HepG2 (cell line): Measurements from ENCODE around the gene SMC1A. TPM values are rescaled to one million over a fixed set of nuclear protein-coding genes. Genes with fewer than 3 reads are reported as not detected.

ENCODE experiments used
- AHR ChIP-seq: IDR thresholded peaks from 2 replicates; pipeline ENCODE4 v1.6.1; 2018; ENCODE audit warnings: missing genetic modification reagents, missing compliant biosample characterization
- ERF ChIP-seq: IDR thresholded peaks from 2 replicates; pipeline ENCODE4 v1.6.1; 2018; ENCODE audit warnings: missing biosample characterization, missing genetic modification reagents
- JARID2 ChIP-seq: sonication (generic); formaldehyde crosslinking; IDR thresholded peaks from 2 replicates; pipeline ENCODE4 v1.8.1; 2023; ENCODE audit warnings: missing genetic modification reagents, inconsistent platforms; ENCODE audit not compliant: insufficient replicate concordance
- KLF12 ChIP-seq: sonication (generic); formaldehyde crosslinking; IDR thresholded peaks from 2 replicates; pipeline ENCODE4 v1.4.0; 2020; ENCODE audit warnings: missing genetic modification reagents, borderline replicate concordance
- NFE2 ChIP-seq: sonication (generic); formaldehyde crosslinking; IDR thresholded peaks from 2 replicates; pipeline ENCODE4 v1.4.0; 2020; ENCODE audit warnings: missing genetic modification reagents
- NR2C2 ChIP-seq: sonication (generic); formaldehyde crosslinking; IDR thresholded peaks from 2 replicates; pipeline ENCODE4 v1.4.0; 2020; ENCODE audit warnings: missing genetic modification reagents, mild to moderate bottlenecking, moderate library complexity, borderline replicate concordance
- PTBP1 ChIP-seq: fragments of 200-400 bp; formaldehyde crosslinking; IDR thresholded peaks from 2 replicates; pipeline ENCODE4 v1.6.1; 2018; ENCODE audit warnings: low read length, low read depth; ENCODE audit not compliant: poor library complexity, severe bottlenecking
- RNF219 ChIP-seq: sonication (generic); formaldehyde crosslinking; IDR thresholded peaks from 2 replicates; pipeline ENCODE4 v1.5.0; 2020; ENCODE audit warnings: mild to moderate bottlenecking, missing genetic modification reagents
- SNAPC2 ChIP-seq: sonication (generic); formaldehyde crosslinking; IDR thresholded peaks from 2 replicates; pipeline ENCODE4 v1.8.1; 2022; ENCODE audit warnings: mild to moderate bottlenecking, missing genetic modification reagents
- SOX5 ChIP-seq: IDR thresholded peaks from 2 replicates; pipeline ENCODE4 v1.6.1; 2016; ENCODE audit warnings: borderline replicate concordance
- ZBTB25 ChIP-seq: IDR thresholded peaks from 2 replicates; pipeline ENCODE4 v1.6.1; 2018; ENCODE audit warnings: missing genetic modification reagents
- ZBTB8A ChIP-seq: sonication (generic); formaldehyde crosslinking; IDR thresholded peaks from 2 replicates; pipeline ENCODE4 v1.4.0; 2020; ENCODE audit warnings: mild to moderate bottlenecking, low read depth, missing genetic modification reagents, borderline replicate concordance
- ZNF280D ChIP-seq: sonication (generic); formaldehyde crosslinking; IDR thresholded peaks from 2 replicates; pipeline ENCODE4 v1.5.1; 2020; ENCODE audit warnings: mild to moderate bottlenecking, missing genetic modification reagents
- ZNF296 ChIP-seq: sonication (generic); formaldehyde crosslinking; conservative IDR thresholded peaks from 2 replicates; pipeline ENCODE4 v1.5.0; 2020; ENCODE audit warnings: mild to moderate bottlenecking, missing genetic modification reagents
- ZNF530 ChIP-seq: sonication (generic); formaldehyde crosslinking; IDR thresholded peaks from 2 replicates; pipeline ENCODE4 v1.5.0; 2020; ENCODE audit warnings: low read depth, mild to moderate bottlenecking, missing genetic modification reagents
- ZNF576 ChIP-seq: sonication (generic); formaldehyde crosslinking; IDR thresholded peaks from 2 replicates; pipeline ENCODE4 v1.4.0; 2020; ENCODE audit warnings: mild to moderate bottlenecking, missing genetic modification reagents
- ZNF674 ChIP-seq: sonication (generic); formaldehyde crosslinking; IDR thresholded peaks from 2 replicates; pipeline ENCODE4 v1.5.0; 2020; ENCODE audit warnings: low read depth, mild to moderate bottlenecking, missing genetic modification reagents
- ZNF703 ChIP-seq: sonication (generic); formaldehyde crosslinking; IDR thresholded peaks from 2 replicates; pipeline ENCODE4 v1.5.1; 2020; ENCODE audit warnings: missing genetic modification reagents, mild to moderate bottlenecking, moderate library complexity, borderline replicate concordance
- ZNF772 ChIP-seq: sonication (generic); formaldehyde crosslinking; IDR thresholded peaks from 2 replicates; pipeline ENCODE4 v1.5.0; 2020; ENCODE audit warnings: mild to moderate bottlenecking, missing genetic modification reagents
- ZNF800 ChIP-seq: sonication (generic); formaldehyde crosslinking; IDR thresholded peaks from 2 replicates; pipeline ENCODE4 v1.4.0; 2020; ENCODE audit warnings: missing genetic modification reagents
- polyA plus RNA-seq, 8 experiments: library from polyadenylated mRNA; depleted of rRNA in 3 of 8; stranded (reverse) in 7 of 8; unstranded in 1 of 8; fragments of >200 nt; fragmentation: Illumina TruSeq in 4 of 8; extraction: Trizol in 4 of 8; gene quantifications; 2 replicates each; pipeline versions ENCODE4 v1.2.1 to v1.2.3, GENCODE V29; 2011 to 2016; ENCODE audit warnings: low read depth in 4 of 8, missing spikeins in 1 of 8, mixed read lengths in 1 of 8; ENCODE audit not compliant: insufficient read depth in 1 of 8
- total RNA-seq, 5 experiments: library from RNA; depleted of rRNA; stranded (reverse); fragments of >200 nt; fragmentation: Illumina TruSeq; extraction: Trizol; gene quantifications; 2 replicates each; pipeline ENCODE4 v1.2.3, GENCODE V29; 2016; ENCODE audit warnings: low read depth in 1 of 5

Gene SMC1A
- total and polyA plus RNA-seq, 2 of the 13 experiments (the other 11 are each of a cell fraction or from before 2014, with no cell fraction given), result 9.4 to 46.6 TPM

GRCh38 chrX:53422086-53422860 lies at the start of gene SMC1A (continued):
- TF ChIP-seq PTBP1 (no peak), ZNF576 (CRISPR knock-in tag) (no peak), JARID2 (no peak), ZNF703 (CRISPR knock-in tag) (no peak), SOX5 (no peak), ZBTB25 (CRISPR knock-in tag) (no peak; the same call in 1 of the 2 replicates), ERF (no peak), RNF219 (no peak), ZNF296 (CRISPR knock-in tag) (no peak), ZNF530 (CRISPR knock-in tag) (no peak), ZNF674 (no peak), ZBTB8A (no peak), ZNF772 (CRISPR knock-in tag) (no peak), ZNF800 (CRISPR knock-in tag) (0 out of 2 replicates have a peak, but pooled peaks have one; percentile 18), AHR (CRISPR knock-in tag) (no peak), NFE2 (CRISPR knock-in tag) (no peak), ZNF280D (CRISPR knock-in tag) (no peak), KLF12 (no peak), SNAPC2 (CRISPR knock-in tag) (no peak), NR2C2 (CRISPR knock-in tag) (no peak)
